ENCODE measurements around the gene MEF2D.

The MEF2D gene

DNA sequence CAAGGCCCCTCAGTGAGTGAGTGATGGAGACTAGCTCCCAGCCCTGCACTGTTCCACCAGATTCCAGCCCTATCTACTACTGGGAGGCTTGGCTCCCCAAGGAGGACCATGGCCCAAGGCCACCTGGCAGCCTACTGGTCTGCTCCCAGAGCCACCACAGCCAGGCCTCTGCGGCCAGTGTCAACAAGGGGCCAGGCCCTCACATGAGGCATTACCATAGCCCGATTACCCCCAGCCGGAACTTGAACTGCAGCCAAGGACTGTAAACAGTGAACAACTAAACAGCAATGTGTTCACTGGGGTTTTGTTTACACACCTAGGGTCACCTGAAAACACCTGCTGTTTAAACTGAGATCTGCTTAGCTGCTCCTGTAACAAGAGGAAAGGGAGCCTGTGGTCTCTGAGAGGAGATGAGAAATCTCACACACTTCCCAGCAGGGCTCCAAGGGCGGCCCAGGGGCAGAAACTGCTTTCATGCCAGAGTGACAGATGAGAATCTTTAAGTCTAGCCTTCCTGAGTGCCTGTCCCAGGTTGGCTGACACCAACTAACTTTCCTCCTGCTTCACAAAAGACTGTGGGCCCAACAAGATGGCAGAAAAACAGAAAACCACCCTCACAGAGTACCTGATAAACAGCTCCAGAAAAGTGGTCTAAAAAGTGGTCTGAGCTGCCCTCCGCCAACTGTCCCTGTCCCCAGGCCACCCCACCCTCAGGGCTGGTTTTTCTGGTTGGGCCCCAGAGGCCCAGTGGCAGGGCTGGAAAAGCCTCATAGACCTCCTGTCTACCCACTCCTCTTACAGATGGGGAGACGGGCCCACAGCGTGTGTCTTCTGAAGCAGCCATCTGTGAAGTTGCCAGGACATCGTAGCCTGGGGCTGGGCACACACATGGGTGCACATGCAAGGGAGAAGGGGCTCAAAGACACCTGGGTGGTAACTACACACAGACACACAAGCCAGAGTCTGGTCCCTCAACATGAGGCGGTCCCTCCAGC lies 28.8 kb downstream of the MEF2D start:
- Histone ChIP-seq H3K9me2 (replicated peaks; ENCODE audit: low read depth, low read length) (no peaks in the 10 kb centered on the region), H3K4me3 (ENCODE audit: low read length, poor library complexity, severe bottlenecking) (no peak overlapping the region), H3K4me2 (ENCODE audit: low read depth, low read length, poor library complexity, severe bottlenecking) (no peak overlapping the region), H3K9ac (ENCODE audit: low read depth, low read length, poor library complexity, severe bottlenecking) (no peak overlapping the region), H3K79me2 (ENCODE audit: insufficient read depth, low read length) (no peaks in the 10 kb centered on the region), H3F3A (ENCODE audit: low read depth) (no peaks in the 10 kb centered on the region), H3K9me3 (ENCODE audit: insufficient read depth, low read depth, low read length) (no peaks in the 10 kb centered on the region), H3K36me3 (ENCODE audit: insufficient read depth, low read length) (peaks cover 76% of the 10 kb centered on the region), H3K27me3 (ENCODE audit: insufficient read depth, low read length, poor library complexity, severe bottlenecking) (no peaks in the 10 kb centered on the region), H4K20me1 (ENCODE audit: insufficient read depth, low read length, poor library complexity, severe bottlenecking) (no peaks in the 10 kb centered on the region), H2AFZ (ENCODE audit: low read length) (no peak overlapping the region), H3K4me1 (ENCODE audit: insufficient read depth, low read length, poor library complexity, severe bottlenecking) (no peaks in the 10 kb centered on the region)
- TF ChIP-seq EZH2phosphoT487 (IDR thresholded peaks at IDR 0.05; ENCODE audit: borderline replicate concordance) (no peak), CTCF (conservative IDR thresholded peaks at IDR 0.05; ENCODE audit: low read length) (no peak)

GRCh38 chr1:156470473-156470872 lies 30.1 kb downstream of the MEF2D start:
- Histone ChIP-seq H3K4me1 (ENCODE audit: insufficient read depth, low read length, poor library complexity, severe bottlenecking) (no peaks in the 10 kb centered on the region), H3K79me2 (ENCODE audit: insufficient read depth, low read length) (no peaks in the 10 kb centered on the region), H3K4me2 (ENCODE audit: low read depth, low read length, poor library complexity, severe bottlenecking) (no peak overlapping the region), H3K9ac (ENCODE audit: low read depth, low read length, poor library complexity, severe bottlenecking) (no peak overlapping the region), H4K20me1 (ENCODE audit: insufficient read depth, low read length, poor library complexity, severe bottlenecking) (no peaks in the 10 kb centered on the region), H3K9me2 (replicated peaks; ENCODE audit: low read depth, low read length) (no peaks in the 10 kb centered on the region), H3K27me3 (ENCODE audit: insufficient read depth, low read length, poor library complexity, severe bottlenecking) (no peaks in the 10 kb centered on the region), H2AFZ (ENCODE audit: low read length) (no peak overlapping the region), H3K9me3 (ENCODE audit: insufficient read depth, low read depth, low read length) (no peaks in the 10 kb centered on the region), H3F3A (ENCODE audit: low read depth) (no peaks in the 10 kb centered on the region), H3K4me3 (ENCODE audit: low read length, poor library complexity, severe bottlenecking) (no peak overlapping the region), H3K36me3 (ENCODE audit: insufficient read depth, low read length) (peaks cover 68% of the 10 kb centered on the region)
- TF ChIP-seq EZH2phosphoT487 (IDR thresholded peaks at IDR 0.05; ENCODE audit: borderline replicate concordance) (no peak), CTCF (conservative IDR thresholded peaks at IDR 0.05; ENCODE audit: low read length) (no peak)

GRCh38 chr1:156468693-156469345 lies 31.8 kb downstream of the MEF2D start:
- Histone ChIP-seq H4K20me1 (ENCODE audit: insufficient read depth, low read length, poor library complexity, severe bottlenecking) (no peaks in the 10 kb centered on the region), H3K4me3 (ENCODE audit: low read length, poor library complexity, severe bottlenecking) (no peak overlapping the region), H3K4me1 (ENCODE audit: insufficient read depth, low read length, poor library complexity, severe bottlenecking) (no peaks in the 10 kb centered on the region), H3K4me2 (ENCODE audit: low read depth, low read length, poor library complexity, severe bottlenecking) (no peak overlapping the region), H3K79me2 (ENCODE audit: insufficient read depth, low read length) (no peaks in the 10 kb centered on the region), H3F3A (ENCODE audit: low read depth) (no peaks in the 10 kb centered on the region), H3K27me3 (ENCODE audit: insufficient read depth, low read length, poor library complexity, severe bottlenecking) (no peaks in the 10 kb centered on the region), H3K9me2 (replicated peaks; ENCODE audit: low read depth, low read length) (no peaks in the 10 kb centered on the region), H3K9ac (ENCODE audit: low read depth, low read length, poor library complexity, severe bottlenecking) (no peak overlapping the region), H2AFZ (ENCODE audit: low read length) (no peak overlapping the region), H3K36me3 (ENCODE audit: insufficient read depth, low read length) (peaks cover 59% of the 10 kb centered on the region), H3K9me3 (ENCODE audit: insufficient read depth, low read depth, low read length) (no peaks in the 10 kb centered on the region)
- no peak for TF ChIP-seq CTCF (conservative IDR thresholded peaks at IDR 0.05; ENCODE audit: low read length)
- TF ChIP-seq EZH2phosphoT487 (IDR thresholded peaks at IDR 0.05; ENCODE audit: borderline replicate concordance): no peak
